ENCODE measurements around the gene LGR5. TPM values are rescaled to one million over a fixed set of nuclear protein-coding genes. Genes with fewer than 3 reads are reported as not detected.

The LGR5 gene
- total and polyA plus RNA-seq, 2 of the 13 experiments (the other 11 are each of a cell fraction or from before 2014, with no cell fraction given): 37.0 to 121 TPM

GRCh38 chr12:71521125-71521524 is 81.5 kb downstream of the LGR5 start (continued):
- no peak for TF ChIP-seq ZNF275 (CRISPR knock-in tag; IDR thresholded peaks at IDR 0.05; ENCODE audit: borderline replicate concordance)
- no peak for TF ChIP-seq ZNF335 (CRISPR knock-in tag; IDR thresholded peaks at IDR 0.05)
- no peak for TF ChIP-seq ZNF564 (CRISPR knock-in tag; IDR thresholded peaks at IDR 0.05)
- no peak for TF ChIP-seq ZNF883 (CRISPR knock-in tag; IDR thresholded peaks at IDR 0.05; ENCODE audit: not compliant biosample characterization)

DNA sequence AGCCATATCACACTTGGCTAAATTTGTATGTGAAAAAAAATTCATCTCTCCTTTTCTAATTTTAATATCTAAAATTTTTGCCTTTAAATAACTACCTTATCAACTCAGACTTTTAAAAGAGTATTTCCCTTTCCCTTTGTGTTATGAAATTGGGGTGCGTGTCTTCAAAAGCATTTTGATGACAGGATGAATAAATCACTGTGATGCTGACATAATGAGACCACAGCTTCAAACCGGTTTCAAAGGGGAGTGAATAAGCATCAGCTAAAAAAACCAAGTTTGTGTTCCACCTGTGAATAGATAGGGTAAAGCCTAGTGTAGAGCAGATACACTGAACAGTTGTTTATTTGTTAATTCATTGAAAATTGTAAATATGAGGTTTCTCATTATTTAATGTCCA is 85.0 kb downstream of the LGR5 start:
- Histone ChIP-seq H4K20me1 (ENCODE audit: insufficient read depth, low read length) (no peaks in the 10 kb centered on the region; the same call in 1 of the 2 replicates), H3K4me1 (ENCODE audit: insufficient read depth, low read length) (no peaks in the 10 kb centered on the region), H3K4me3 (replicated peaks in 1 of 3; ENCODE audit: insufficient read depth in 1 of 3, low read depth in 2 of 3, low read length in 3 of 3) (no peak overlapping the region), H2AFZ (ENCODE audit: low read length) (no peak overlapping the region), H3K27me3 (ENCODE audit: control insufficient read depth in 1 of 2, insufficient read depth in 2 of 2, low read length in 2 of 2) (no peaks in the 10 kb centered on the region), H3K27ac (ENCODE audit: extremely low read length, insufficient read depth, low read length) (no peak overlapping the region), H3K36me3 (replicated peaks in 1 of 2; ENCODE audit: control insufficient read depth in 1 of 2, insufficient read depth in 2 of 2, low read length in 2 of 2) (peaks cover 11 to 36% of the 10 kb centered on the region in 2 experiments; a peak in 4 of 5 replicates), H3K4me2 (ENCODE audit: low read depth, low read length) (no peak overlapping the region), H3K79me2 (ENCODE audit: insufficient read depth, low read length) (no peaks in the 10 kb centered on the region), H3K9me3 (ENCODE audit: low read length) (no peaks in the 10 kb centered on the region), H3K9ac (ENCODE audit: insufficient read depth, low read depth, low read length) (no peak overlapping the region)
- intact Hi-C loops (cut with micrococcal nuclease; ENCODE audit: unreplicated experiment): no loop called here
- BruUV-seq (replicated peaks): TSS peak; percentile 24
- ChIA-PET CTCF (ENCODE audit: low intra/inter-chr PET ratio, low total read pairs) (no interaction called here), POLR2A (no interaction called here)
- TF ChIP-seq ZSCAN5A (CRISPR knock-in tag; IDR thresholded peaks at IDR 0.05; ENCODE audit: borderline replicate concordance) (no peak), RBM22 (optimal IDR thresholded peaks at IDR 0.05; ENCODE audit: low read length) (no peak), EP300 (IDR thresholded peaks at IDR 0.05; ENCODE audit: low read depth in 2 of 2, low read length in 2 of 2) (no peak), EP300 (CRISPR knock-in tag; IDR thresholded peaks at IDR 0.05; ENCODE audit: borderline replicate concordance) (no peak), SIN3B (IDR thresholded peaks at IDR 0.05; ENCODE audit: low read length) (no peak), MXI1 (IDR thresholded peaks at IDR 0.05; ENCODE audit: borderline replicate concordance, low read depth, low read length) (no peak), XBP1 (CRISPR knock-in tag; IDR thresholded peaks at IDR 0.05) (no peak), ZNF546 (CRISPR knock-in tag; conservative IDR thresholded peaks at IDR 0.05) (no peak), ZNF557 (CRISPR knock-in tag; IDR thresholded peaks at IDR 0.05) (no peak), IRF2 (CRISPR knock-in tag; IDR thresholded peaks at IDR 0.05) (no peak), ONECUT2 (CRISPR knock-in tag; IDR thresholded peaks at IDR 0.05) (no peak), MAFG (CRISPR knock-in tag; IDR thresholded peaks at IDR 0.05) (no peak)
- in situ Hi-C loops (cut with HindIII; ENCODE audit: extremely low pct_ligation_motif_present, low pct_unique_long_range_greater_than_20kb): no loop called here
- DNase-seq (ENCODE audit: low spot score) (no peak), FAIRE-seq (no peak), ATAC-seq (no peak)
- 97% methylated on average over 2 of the region's 2 CpGs for WGBS (ENCODE audit: low lambda C conversion rate)
